Esophagus (tissue), 2 donors: ENCODE results near the gene FCF1. TPM values are rescaled to one million over a fixed set of nuclear protein-coding genes. Genes with fewer than 3 reads are reported as not detected.

Experiments used
- H3K27ac ChIP-seq, 2 donors: one replicate each; pipeline ENCODE4 v1.5.1; 2013; ENCODE audit warnings: low read depth in 2 of 2, mild to moderate bottlenecking in 2 of 2, inconsistent platforms in 1 of 2, low read length in 1 of 2, moderate library complexity in 1 of 2
- H3K27me3 ChIP-seq, 2 donors: one replicate each; pipeline ENCODE4 v1.6.1; 2013; ENCODE audit warnings: low read length in 2 of 2, control low read depth in 1 of 2, mild to moderate bottlenecking in 1 of 2; ENCODE audit not compliant: insufficient read depth in 2 of 2, control insufficient read depth in 1 of 2
- H3K36me3 ChIP-seq, 2 donors: one replicate each; pipeline ENCODE4 v1.6.1; 2013; ENCODE audit warnings: low read length in 1 of 2; ENCODE audit not compliant: control insufficient read depth in 2 of 2, insufficient read depth in 2 of 2
- H3K4me1 ChIP-seq, 2 donors: one replicate each; pipeline ENCODE4 v1.6.1; 2013; ENCODE audit warnings: low read length in 1 of 2; ENCODE audit not compliant: control insufficient read depth in 2 of 2, insufficient read depth in 2 of 2
- H3K4me3 ChIP-seq, 2 donors: one replicate each; pipeline ENCODE4 v1.5.1; 2013; ENCODE audit warnings: low read length in 2 of 2, mild to moderate bottlenecking in 2 of 2, low read depth in 1 of 2, moderate library complexity in 1 of 2
- H3K9me3 ChIP-seq, 2 donors: one replicate each; pipeline ENCODE4 v1.6.1; 2013; ENCODE audit warnings: mild to moderate bottlenecking in 2 of 2, low read depth in 1 of 2, low read length in 1 of 2, moderate library complexity in 1 of 2; ENCODE audit not compliant: control insufficient read depth in 2 of 2, insufficient read depth in 1 of 2
- WGBS, 2 donors: extraction: QIAGEN DNeasy Blood & Tissue Kit; methylation state at CpG; one replicate each; pipeline ENCODE4 v1.1.7; 2013; 5-methylcytosine and 5-hydroxymethylcytosine counted together
- polyA plus RNA-seq, 2 donors: library from polyadenylated mRNA; stranded (reverse); fragments of 200-250 nt; gene quantifications; one replicate each; pipeline ENCODE4 v1.2.3, GENCODE V29; 2013
- donor health status: healthy with polysubstance abuse.
- donor health status: Bipolar disorder and iron deficiency.

Gene FCF1
- polyA plus RNA-seq, 2 donors: 4.4 to 19.8 TPM

- H3K27me3 ChIP-seq: no peaks in the 10 kb centered on the region
- peaks cover 2 to 6% of the 10 kb centered on the region in 2 donors for H3K36me3 ChIP-seq
- H3K4me3 ChIP-seq: no peak overlapping the region
- H3K9me3 ChIP-seq: no peaks in the 10 kb centered on the region
- no peaks in the 10 kb centered on the region for H3K4me1 ChIP-seq
- no peak overlapping the region for H3K27ac ChIP-seq
- 73 to 81% methylated on average over 1 of the region's 1 CpG for WGBS, 2 donors
Measured at GRCh38 chr14:74697011-74697410, 15.9 kb upstream of the FCF1 start.

- WGBS, 2 donors: 74 to 78% methylated on average over 2 of the region's 2 CpGs
- H3K36me3 ChIP-seq: peaks cover 2 to 6% of the 10 kb centered on the region in 2 donors
- no peaks in the 10 kb centered on the region for H3K4me1 ChIP-seq
- no peak overlapping the region for H3K4me3 ChIP-seq
- no peaks in the 10 kb centered on the region for H3K27me3 ChIP-seq
- no peaks in the 10 kb centered on the region for H3K9me3 ChIP-seq
- H3K27ac ChIP-seq: no peak overlapping the region
Measured at GRCh38 chr14:74697543-74697942, 15.4 kb upstream of the FCF1 start.

GRCh38 chr14:74697976-74698375, 15.0 kb upstream of the FCF1 start:
- Histone ChIP-seq H3K27ac (no peak overlapping the region), H3K27me3 (no peaks in the 10 kb centered on the region), H3K4me3 (no peak overlapping the region), H3K9me3 (no peaks in the 10 kb centered on the region), H3K4me1 (no peaks in the 10 kb centered on the region), H3K36me3 (peaks cover 2 to 6% of the 10 kb centered on the region in 2 donors)
- 95 to 97% methylated on average over 2 of the region's 2 CpGs for WGBS, 2 donors

- Histone ChIP-seq H3K4me1 (no peaks in the 10 kb centered on the region), H3K4me3 (no peak overlapping the region), H3K27ac (no peak overlapping the region), H3K36me3 (peaks cover 2 to 6% of the 10 kb centered on the region in 2 donors), H3K27me3 (no peaks in the 10 kb centered on the region), H3K9me3 (no peaks in the 10 kb centered on the region)
- WGBS, 2 donors: 92 to 95% methylated on average over 4 of the region's 4 CpGs
Measured at GRCh38 chr14:74698465-74698864, 14.5 kb upstream of the FCF1 start.

GRCh38 chr14:74702293-74702692, 10.7 kb upstream of the FCF1 start:
- WGBS, 2 donors: 95 to 97% methylated on average over 2 of the region's 2 CpGs
- Histone ChIP-seq H3K9me3 (no peaks in the 10 kb centered on the region), H3K4me1 (no peaks in the 10 kb centered on the region), H3K4me3 (no peak overlapping the region), H3K36me3 (peaks cover 0 to 3% of the 10 kb centered on the region in 2 donors), H3K27me3 (no peaks in the 10 kb centered on the region), H3K27ac (no peak overlapping the region)

GRCh38 chr14:74703043-74703442, 9.9 kb upstream of the FCF1 start:
- H3K36me3 ChIP-seq: no peaks in the 10 kb centered on the region
- H3K4me3 ChIP-seq: no peak overlapping the region
- H3K9me3 ChIP-seq: no peaks in the 10 kb centered on the region
- no peaks in the 10 kb centered on the region for H3K27me3 ChIP-seq
- no peak overlapping the region for H3K27ac ChIP-seq
- H3K4me1 ChIP-seq: no peaks in the 10 kb centered on the region
- 88 to 91% methylated on average over 3 of the region's 3 CpGs for WGBS, 2 donors

GRCh38 chr14:74704656-74705055, 8.3 kb upstream of the FCF1 start:
- no peak overlapping the region for H3K27ac ChIP-seq
- no peaks in the 10 kb centered on the region for H3K27me3 ChIP-seq
- H3K36me3 ChIP-seq: no peaks in the 10 kb centered on the region
- no peaks in the 10 kb centered on the region for H3K4me1 ChIP-seq
- no peaks in the 10 kb centered on the region for H3K9me3 ChIP-seq
- no peak overlapping the region for H3K4me3 ChIP-seq
- WGBS, 2 donors: 54 to 59% methylated on average over 2 of the region's 2 CpGs

GRCh38 chr14:74705613-74706500, 7.1 kb upstream of the FCF1 start:
- H3K4me3 ChIP-seq: no peak overlapping the region
- no peak overlapping the region for H3K27ac ChIP-seq
- H3K4me1 ChIP-seq: no peaks in the 10 kb centered on the region
- H3K9me3 ChIP-seq: no peaks in the 10 kb centered on the region
- no peaks in the 10 kb centered on the region for H3K36me3 ChIP-seq
- H3K27me3 ChIP-seq: no peaks in the 10 kb centered on the region
- 61 to 74% methylated on average over 5 of the region's 5 CpGs for WGBS, 2 donors

GRCh38 chr14:74710480-74710879, 2.5 kb upstream of the FCF1 start:
- Histone ChIP-seq H3K27me3 (no peaks in the 10 kb centered on the region), H3K4me1 (no peaks in the 10 kb centered on the region), H3K36me3 (no peaks in the 10 kb centered on the region), H3K9me3 (no peaks in the 10 kb centered on the region), H3K4me3 (no peak overlapping the region), H3K27ac (no peak overlapping the region)
- 97 to 100% methylated on average over 1 of the region's 1 CpG for WGBS, 2 donors

- Histone ChIP-seq H3K9me3 (no peaks in the 10 kb centered on the region), H3K4me1 (no peaks in the 10 kb centered on the region), H3K36me3 (no peaks in the 10 kb centered on the region), H3K4me3 (no peak overlapping the region), H3K27ac (no peak overlapping the region), H3K27me3 (no peaks in the 10 kb centered on the region)
- WGBS, 2 donors: 60 to 73% methylated on average over 5 of the region's 5 CpGs
Measured at GRCh38 chr14:74711651-74712050, 1.3 kb upstream of the FCF1 start.
